Endothelial cell of umbilical vein (primary cell): Measurements from ENCODE around the gene TRABD. TPM values are rescaled to one million over a fixed set of nuclear protein-coding genes. Genes with fewer than 3 reads are reported as not detected.

Experiments
- BruUV-seq: library from RNA; stranded (reverse); fragments of 400-500 nt; replicated peaks from 2 replicates; lab custom pipeline; 2021; lab: Mats Ljungman, UMichigan
- CTCF ChIA-PET: fragments of 300-600, 350-600 bp; sonication (Branson Sonifier 250); formaldehyde crosslinking; loops from one replicate; lab custom pipeline; 2021; ENCODE audit warnings: antibody characterized with exemption, inconsistent platforms; lab: Charles Lee
- POLR2A ChIA-PET: fragments of 300-600, 350-600 bp; sonication (Branson Sonifier 250); formaldehyde crosslinking; loops from one replicate; lab custom pipeline; 2021; ENCODE audit warnings: antibody characterized with exemption, inconsistent platforms; lab: Charles Lee
- DNase-seq: peaks from one replicate; pipeline ENCODE4 v3.0.0-alpha.2; 2011; ENCODE audit warnings: low read depth, low spot score
- FAIRE-seq: peaks from 2 replicates; lab custom pipeline; 2011; peaks lifted over from hg19 to GRCh38; lab: Jason Lieb, UNC
- H2AFZ ChIP-seq: 2 replicates; pipeline ENCODE4 v1.6.0; 2012; ENCODE audit warnings: low read depth, low read length, control low read depth, inconsistent platforms
- H3K27ac ChIP-seq: 2 replicates; pipeline ENCODE4 v1.5.1; 2011; ENCODE audit warnings: low read depth, mild to moderate bottlenecking, control low read depth, low read length, moderate library complexity; ENCODE audit not compliant: insufficient read depth
- H3K27me3 ChIP-seq, 2 experiments: 2 replicates each; pipeline versions ENCODE4 v1.6.0 to v1.6.1; 2011; ENCODE audit warnings: low read length in 2 of 2, mixed read lengths in 1 of 2; ENCODE audit not compliant: control insufficient read depth in 2 of 2, insufficient read depth in 2 of 2
- H3K36me3 ChIP-seq, 2 experiments: 2 replicates in 1 of 2; 3 replicates in 1 of 2; pipeline ENCODE4 v1.5.1; 2011; ENCODE audit warnings: low read length in 2 of 2, mild to moderate bottlenecking in 1 of 2, moderate library complexity in 1 of 2; ENCODE audit not compliant: control insufficient read depth in 2 of 2, insufficient read depth in 2 of 2; ENCODE audit errors: extremely low read depth in 1 of 2
- H3K4me1 ChIP-seq: 3 replicates; pipeline ENCODE4 v1.5.1; 2011; ENCODE audit warnings: mild to moderate bottlenecking, low read length; ENCODE audit not compliant: control insufficient read depth, insufficient read depth; ENCODE audit errors: extremely low read depth
- H3K4me2 ChIP-seq: 2 replicates; pipeline ENCODE4 v1.6.1; 2011; ENCODE audit warnings: low read length, control low read depth, mixed read lengths; ENCODE audit not compliant: insufficient read depth
- H3K4me3 ChIP-seq, 3 experiments: fragments of 200-600 bp in 1 of 3; sonication (generic), shearing (Covaris generic) in 1 of 3; replicated peaks in 1 of 3; 2 replicates each; pipeline ENCODE4 v1.5.1; 2011 to 2016; ENCODE audit warnings: control low read depth in 3 of 3, low read length in 3 of 3, mild to moderate bottlenecking in 2 of 3, inconsistent platforms in 1 of 3, low read depth in 1 of 3, moderate library complexity in 1 of 3; ENCODE audit not compliant: insufficient read depth in 1 of 3
- H3K79me2 ChIP-seq: 2 replicates; pipeline ENCODE4 v1.6.0; 2012; ENCODE audit warnings: low read length, inconsistent platforms; ENCODE audit not compliant: control insufficient read depth, insufficient read depth
- H3K9ac ChIP-seq: replicated peaks from 2 replicates; pipeline ENCODE3; 2011; ENCODE audit warnings: low read length, control low read depth; ENCODE audit not compliant: insufficient read depth; ENCODE audit errors: extremely low read depth
- H3K9me1 ChIP-seq: replicated peaks from 3 replicates; pipeline ENCODE4 v1.6.0; 2011; ENCODE audit warnings: mild to moderate bottlenecking, low read length; ENCODE audit not compliant: control insufficient read depth, insufficient read depth; ENCODE audit errors: extremely low read depth
- H3K9me3 ChIP-seq: replicated peaks from 2 replicates; pipeline ENCODE4 v1.5.1; 2012; ENCODE audit warnings: low read length, inconsistent platforms; ENCODE audit not compliant: control insufficient read depth, insufficient read depth
- H4K20me1 ChIP-seq: replicated peaks from 2 replicates; pipeline ENCODE3; 2011; ENCODE audit warnings: mild to moderate bottlenecking, low read length; ENCODE audit not compliant: control insufficient read depth, insufficient read depth; ENCODE audit errors: extremely low read depth
- EZH2 ChIP-seq: IDR thresholded peaks from 2 replicates; pipeline ENCODE4 v1.6.1; 2012; ENCODE audit warnings: borderline replicate concordance, low read depth, mild to moderate bottlenecking, moderate library complexity, low read length, inconsistent platforms; ENCODE audit not compliant: severe bottlenecking
- FOS ChIP-seq: IDR thresholded peaks from 2 replicates; pipeline ENCODE4 v1.6.1; 2011; ENCODE audit warnings: mild to moderate bottlenecking, low read length, moderate library complexity, borderline replicate concordance; ENCODE audit not compliant: insufficient read depth
- GATA2 ChIP-seq: IDR thresholded peaks from 2 replicates; pipeline ENCODE4 v1.7.0; 2011; ENCODE audit warnings: low read depth, mild to moderate bottlenecking, moderate library complexity, mixed read lengths, low read length; ENCODE audit not compliant: insufficient read length, insufficient read depth
- JUN ChIP-seq: IDR thresholded peaks from 2 replicates; pipeline ENCODE4 v1.6.1; 2011; ENCODE audit warnings: borderline replicate concordance, low read depth; ENCODE audit not compliant: insufficient read length, insufficient read depth
- MYC ChIP-seq: IDR thresholded peaks from one replicate; pipeline ENCODE4 v1.6.1; 2011; ENCODE audit warnings: mild to moderate bottlenecking, low read depth, low read length
- POLR2A ChIP-seq: IDR thresholded peaks from 2 replicates; pipeline ENCODE4 v1.6.1; 2012; ENCODE audit warnings: low read depth, mild to moderate bottlenecking, control low read depth, low read length
- POLR2AphosphoS5 ChIP-seq: IDR thresholded peaks from 2 replicates; pipeline ENCODE4 v1.6.1; 2012; ENCODE audit warnings: low read depth, mild to moderate bottlenecking, control low read depth, low read length, moderate library complexity; ENCODE audit not compliant: insufficient read depth
- dilution Hi-C: fragments of 300-500 bp; cut with MboI; formaldehyde crosslinking; loops from one replicate; pipeline ENCODE4 v1.15.0; 2019; ENCODE audit warnings: low sequenced_read_pairs; ENCODE audit not compliant: extremely low pct_ligation_motif_present
- intact Hi-C: fragments of 100-400 bp; cut with micrococcal nuclease; formaldehyde crosslinking; loops from one replicate; pipeline ENCODE4 v1.10.0; 2022
- polyA plus RNA-seq, 4 experiments: library from polyadenylated mRNA; depleted of rRNA in 3 of 4; stranded (reverse) in 3 of 4; unstranded in 1 of 4; fragments of >200 nt; gene quantifications; 2 replicates each; pipeline versions ENCODE4 v1.2.1 to v1.2.3, GENCODE V29; 2011 to 2012; ENCODE audit warnings: missing spikeins in 1 of 4
- total RNA-seq: library from RNA; stranded (reverse); gene quantifications from 2 replicates; pipeline ENCODE4 v1.2.3, GENCODE V29; 2021
- TF ChIP-seq, protein P1 (sequence below), 2 donors: IDR thresholded peaks; 1 replicate in 1 of 2; 2 replicates in 1 of 2; pipeline ENCODE4 v1.5.1; 2011; ENCODE audit warnings: low read length in 2 of 2, mild to moderate bottlenecking in 2 of 2, moderate library complexity in 2 of 2, control low read depth in 1 of 2, inconsistent platforms in 1 of 2, low read depth in 1 of 2; ENCODE audit not compliant: insufficient read depth in 1 of 2; ENCODE audit errors: extremely low read depth in 1 of 2
- TF ChIP-seq, protein P2 (sequence below): IDR thresholded peaks from 2 replicates; pipeline ENCODE4 v1.6.1; 2011; ENCODE audit not compliant: insufficient read depth, insufficient read length

TRABD gene
- total and polyA plus RNA-seq, 2 donors (not counting 3 experiments of a cell fraction or from before 2014, with no cell fraction given): 46.8 to 48.4 TPM

DNA sequence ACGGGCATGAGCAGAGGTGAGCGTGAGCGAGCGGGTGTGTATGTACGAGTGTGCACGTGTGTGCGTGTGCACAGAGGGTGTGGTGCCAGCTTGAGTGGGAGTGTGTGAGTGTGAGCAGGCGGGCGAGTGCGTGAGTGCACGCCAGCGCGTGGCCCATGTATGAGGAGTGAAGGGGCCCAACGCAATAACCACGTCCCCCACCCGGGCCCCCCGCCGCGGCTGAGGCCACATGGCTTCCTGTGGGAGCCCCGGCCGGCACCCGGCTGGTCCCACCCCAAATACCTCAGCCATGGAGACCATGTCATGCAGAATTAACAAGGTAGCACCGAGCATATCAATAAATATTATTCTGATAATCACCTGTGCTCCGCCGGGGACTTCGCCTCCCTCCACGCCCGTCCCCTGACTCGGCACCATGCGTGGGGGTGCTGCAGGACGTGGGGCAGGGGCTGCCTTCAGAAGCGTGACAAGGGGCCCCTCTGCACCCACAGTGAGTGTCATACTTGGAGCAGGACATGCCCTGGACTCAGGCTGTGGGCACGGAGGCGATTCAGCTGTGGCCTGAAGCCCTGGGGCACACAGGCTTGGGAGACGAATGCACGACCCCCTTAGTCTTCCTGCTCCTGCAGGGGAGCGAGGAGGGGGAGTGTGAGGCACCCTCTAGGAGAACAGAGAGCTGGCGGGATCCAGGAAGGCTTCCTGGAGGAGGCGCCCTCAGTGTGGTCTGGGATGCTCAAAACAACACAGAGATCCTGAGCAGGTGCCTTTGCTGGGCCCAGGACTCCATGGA, 5.6 kb upstream of the TRABD start:
- H3K27ac ChIP-seq: no peak overlapping the region
- dilution Hi-C loops (no loop called here), intact Hi-C loops (no loop called here)
- peaks cover 11% of the 10 kb centered on the region for H3K4me1 ChIP-seq
- H3K36me3 ChIP-seq: no peaks in the 10 kb centered on the region
- CTCF ChIA-PET: no interaction called here
- no peak overlapping the region for H3K4me2 ChIP-seq
- H3K9me1 ChIP-seq: no peaks in the 10 kb centered on the region
- no peaks in the 10 kb centered on the region for H3K9me3 ChIP-seq
- TF ChIP-seq JUN: no peak
- TF ChIP-seq EZH2: no peak
- no peak for TF ChIP-seq FOS
- no peak for TF ChIP-seq POLR2A
- TF ChIP-seq, protein P1, sequence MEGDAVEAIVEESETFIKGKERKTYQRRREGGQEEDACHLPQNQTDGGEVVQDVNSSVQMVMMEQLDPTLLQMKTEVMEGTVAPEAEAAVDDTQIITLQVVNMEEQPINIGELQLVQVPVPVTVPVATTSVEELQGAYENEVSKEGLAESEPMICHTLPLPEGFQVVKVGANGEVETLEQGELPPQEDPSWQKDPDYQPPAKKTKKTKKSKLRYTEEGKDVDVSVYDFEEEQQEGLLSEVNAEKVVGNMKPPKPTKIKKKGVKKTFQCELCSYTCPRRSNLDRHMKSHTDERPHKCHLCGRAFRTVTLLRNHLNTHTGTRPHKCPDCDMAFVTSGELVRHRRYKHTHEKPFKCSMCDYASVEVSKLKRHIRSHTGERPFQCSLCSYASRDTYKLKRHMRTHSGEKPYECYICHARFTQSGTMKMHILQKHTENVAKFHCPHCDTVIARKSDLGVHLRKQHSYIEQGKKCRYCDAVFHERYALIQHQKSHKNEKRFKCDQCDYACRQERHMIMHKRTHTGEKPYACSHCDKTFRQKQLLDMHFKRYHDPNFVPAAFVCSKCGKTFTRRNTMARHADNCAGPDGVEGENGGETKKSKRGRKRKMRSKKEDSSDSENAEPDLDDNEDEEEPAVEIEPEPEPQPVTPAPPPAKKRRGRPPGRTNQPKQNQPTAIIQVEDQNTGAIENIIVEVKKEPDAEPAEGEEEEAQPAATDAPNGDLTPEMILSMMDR (IDR thresholded peaks at IDR 0.05; ENCODE audit: extremely low read depth in 1 of 2, insufficient read depth in 1 of 2, low read depth in 1 of 2, low read length in 2 of 2): no peak
- TF ChIP-seq POLR2AphosphoS5: no peak
- no peak for TF ChIP-seq MYC
- TF ChIP-seq, protein P2, sequence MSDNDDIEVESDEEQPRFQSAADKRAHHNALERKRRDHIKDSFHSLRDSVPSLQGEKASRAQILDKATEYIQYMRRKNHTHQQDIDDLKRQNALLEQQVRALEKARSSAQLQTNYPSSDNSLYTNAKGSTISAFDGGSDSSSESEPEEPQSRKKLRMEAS: no peak
- TF ChIP-seq GATA2: no peak
- no peak overlapping the region for H2AFZ ChIP-seq
- no peaks in the 10 kb centered on the region for H3K79me2 ChIP-seq
- H3K9ac ChIP-seq: no peak overlapping the region
- H3K27me3 ChIP-seq: no peaks in the 10 kb centered on the region
- no peak overlapping the region for H3K4me3 ChIP-seq
- POLR2A ChIA-PET: no interaction called here
- FAIRE-seq: no peak
- DNase-seq: no peak
- no TSS peak for BruUV-seq
- no peaks in the 10 kb centered on the region for H4K20me1 ChIP-seq
